IMR-90 (cell line): Measurements from ENCODE around the gene ANO10. TPM values are rescaled to one million over a fixed set of nuclear protein-coding genes. Genes with fewer than 3 reads are reported as not detected.

ENCODE experiments used
- ATAC-seq: fragments of 200-7000 bp; cut with Tn5 transposase; 2 replicates; pipeline ENCODE4 v1.9.1; 2020; ENCODE audit warnings: low read depth, mild to moderate bottlenecking, moderate library complexity
- BruUV-seq: library from RNA; stranded (reverse); fragments of 400-500 nt; replicated peaks from 2 replicates; lab custom pipeline; 2021; lab: Mats Ljungman, UMichigan
- CTCF ChIA-PET: fragments of 300-600 bp; formaldehyde crosslinking; extraction: SDS; loops from one replicate; lab custom pipeline; 2021; ENCODE audit warnings: antibody characterized with exemption; lab: Yijun Ruan, JAX
- POLR2A ChIA-PET: fragments of 300-600 bp; sonication (Branson Sonifier 250); formaldehyde crosslinking; loops from one replicate; lab custom pipeline; 2022; ENCODE audit warnings: antibody characterized with exemption; ENCODE audit not compliant: unreplicated experiment; lab: Charles Lee
- DNase-seq: peaks from one replicate; pipeline ENCODE4 v3.0.0; 2013
- H2AFZ ChIP-seq: replicated peaks from 2 replicates; pipeline ENCODE3; 2013; ENCODE audit warnings: low read length, mild to moderate bottlenecking; ENCODE audit not compliant: poor library complexity
- H2AK5ac ChIP-seq: 2 replicates; pipeline ENCODE4 v1.6.1; 2013; ENCODE audit warnings: low read depth, low read length, inconsistent platforms
- H2AK9ac ChIP-seq: replicated peaks from 2 replicates; pipeline ENCODE3; 2013; ENCODE audit warnings: mild to moderate bottlenecking, low read depth, low read length, moderate library complexity; ENCODE audit not compliant: poor library complexity
- H2BK120ac ChIP-seq: 2 replicates; pipeline ENCODE4 v1.6.1; 2013; ENCODE audit warnings: low read depth, low read length, inconsistent platforms
- H2BK15ac ChIP-seq: 3 replicates; pipeline ENCODE4 v1.6.1; 2013; ENCODE audit warnings: low read depth, low read length, inconsistent platforms
- H2BK20ac ChIP-seq: 2 replicates; pipeline ENCODE4 v1.6.1; 2013; ENCODE audit warnings: low read depth, mild to moderate bottlenecking, inconsistent platforms, low read length, moderate library complexity
- H2BK5ac ChIP-seq: 2 replicates; pipeline ENCODE4 v1.6.1; 2013; ENCODE audit warnings: mild to moderate bottlenecking, low read depth, low read length, inconsistent platforms; ENCODE audit not compliant: poor library complexity, severe bottlenecking
- H3K14ac ChIP-seq: replicated peaks from 2 replicates; pipeline ENCODE4 v1.6.1; 2013; ENCODE audit warnings: low read depth, low read length, inconsistent platforms
- H3K18ac ChIP-seq: 2 replicates; pipeline ENCODE4 v1.6.1; 2013; ENCODE audit warnings: low read depth, low read length, control low read depth
- H3K23ac ChIP-seq: 2 replicates; pipeline ENCODE4 v1.6.1; 2013; ENCODE audit warnings: low read depth, low read length, inconsistent platforms
- H3K27ac ChIP-seq: 2 replicates; pipeline ENCODE4 v1.5.1; 2013; ENCODE audit warnings: mild to moderate bottlenecking, control low read depth, low read length; ENCODE audit not compliant: insufficient read depth
- H3K27me3 ChIP-seq: 2 replicates; pipeline ENCODE4 v1.6.1; 2013; ENCODE audit warnings: low read length; ENCODE audit not compliant: control insufficient read depth, insufficient read depth
- H3K36me3 ChIP-seq: 2 replicates; pipeline ENCODE4 v1.6.1; 2013; ENCODE audit warnings: low read length, mixed read lengths; ENCODE audit not compliant: control insufficient read depth, insufficient read depth
- H3K4ac ChIP-seq: 2 replicates; pipeline ENCODE4 v1.6.1; 2013; ENCODE audit warnings: low read depth, low read length, inconsistent platforms
- H3K4me1 ChIP-seq: 2 replicates; pipeline ENCODE4 v1.6.1; 2013; ENCODE audit warnings: low read length, mixed read lengths; ENCODE audit not compliant: control insufficient read depth, insufficient read depth
- H3K4me2 ChIP-seq: 2 replicates; pipeline ENCODE4 v1.6.1; 2013; ENCODE audit warnings: low read depth, mild to moderate bottlenecking, control low read depth, low read length, moderate library complexity
- H3K4me3 ChIP-seq: 2 replicates; pipeline ENCODE4 v1.5.1; 2013; ENCODE audit warnings: low read depth, mild to moderate bottlenecking, control low read depth, low read length, moderate library complexity; ENCODE audit not compliant: insufficient read depth
- H3K56ac ChIP-seq: 2 replicates; pipeline ENCODE4 v1.6.1; 2013; ENCODE audit warnings: low read length, inconsistent platforms; ENCODE audit not compliant: insufficient read depth; ENCODE audit errors: extremely low read depth
- H3K79me1 ChIP-seq, 2 experiments: 2 replicates each; pipeline ENCODE4 v1.6.1; 2013; ENCODE audit warnings: low read length in 2 of 2, inconsistent platforms in 1 of 2, low read depth in 1 of 2
- H3K9ac ChIP-seq: 2 replicates; pipeline ENCODE4 v1.6.1; 2013; ENCODE audit warnings: low read depth, low read length, control low read depth
- H3K9me1 ChIP-seq: 2 replicates; pipeline ENCODE4 v1.6.1; 2013; ENCODE audit warnings: low read length, inconsistent platforms; ENCODE audit not compliant: insufficient read depth
- H3K9me3 ChIP-seq: 2 replicates; pipeline ENCODE4 v1.6.1; 2013; ENCODE audit warnings: low read length; ENCODE audit not compliant: control insufficient read depth, insufficient read depth
- H4K20me1 ChIP-seq: 2 replicates; pipeline ENCODE4 v1.6.1; 2013; ENCODE audit warnings: low read length, inconsistent platforms; ENCODE audit not compliant: insufficient read depth
- H4K5ac ChIP-seq: 2 replicates; pipeline ENCODE4 v1.6.1; 2013; ENCODE audit warnings: mild to moderate bottlenecking, low read depth, low read length, control low read depth
- H4K8ac ChIP-seq, 2 experiments: 2 replicates each; pipeline ENCODE4 v1.6.1; 2013; ENCODE audit warnings: low read depth in 2 of 2, low read length in 2 of 2, control low read depth in 1 of 2, inconsistent platforms in 1 of 2
- H4K91ac ChIP-seq: 2 replicates; pipeline ENCODE4 v1.6.1; 2013; ENCODE audit warnings: low read depth, low read length, inconsistent platforms; ENCODE audit not compliant: insufficient read depth
- FOS ChIP-seq: fragments of 150-350 bp; IDR thresholded peaks from 2 replicates; pipeline ENCODE4 v1.6.1; 2016; ENCODE audit warnings: low read depth, low read length
- RAD21 ChIP-seq: IDR thresholded peaks from 2 replicates; pipeline ENCODE4 v1.6.1; 2012; ENCODE audit warnings: low read length, improper control_type of control experiment
- WGBS, 2 experiments: methylation state at CpG; one replicate each; pipeline versions ENCODE4 v1.1.5 to v1.1.7; 2013; ENCODE audit warnings: missing lambda C conversion rate in 2 of 2; ENCODE audit not compliant: insufficient read length in 1 of 2; ENCODE audit errors: extremely low coverage in 2 of 2; 5-methylcytosine and 5-hydroxymethylcytosine counted together
- dilution Hi-C: fragments of 300-500 bp; cut with HindIII; formaldehyde crosslinking; loops from one replicate; pipeline ENCODE4 v1.14.3; 2018; ENCODE audit warnings: low sequenced_read_pairs; ENCODE audit not compliant: unreplicated experiment
- in situ Hi-C: fragments of 300-500 bp; cut with MboI; formaldehyde crosslinking; loops from 3 replicates; pipeline ENCODE4 v1.14.3; 2019; ENCODE audit warnings: low sequenced_read_pairs, inconsistent platforms, mixed read lengths
- intact Hi-C: fragments of 100-400 bp; cut with micrococcal nuclease; formaldehyde crosslinking; loops from 2 replicates; pipeline ENCODE4 v1.10.0; 2022
- polyA plus RNA-seq, 3 experiments: library from polyadenylated mRNA; depleted of rRNA; stranded (reverse); fragments of >200 nt; gene quantifications; 2 replicates each; pipeline ENCODE4 v1.2.3, GENCODE V29; 2012; ENCODE audit warnings: low replicate concordance in 1 of 3
- total RNA-seq: library from RNA; depleted of rRNA; stranded (reverse); fragments of >200 nt; gene quantifications from 2 replicates; pipeline ENCODE4 v1.2.3, GENCODE V29; 2012

The ANO10 gene
- total and polyA plus RNA-seq, 2 of the 4 experiments (the other 2 are of a cell fraction), result 28.5 to 41.6 TPM

DNA sequence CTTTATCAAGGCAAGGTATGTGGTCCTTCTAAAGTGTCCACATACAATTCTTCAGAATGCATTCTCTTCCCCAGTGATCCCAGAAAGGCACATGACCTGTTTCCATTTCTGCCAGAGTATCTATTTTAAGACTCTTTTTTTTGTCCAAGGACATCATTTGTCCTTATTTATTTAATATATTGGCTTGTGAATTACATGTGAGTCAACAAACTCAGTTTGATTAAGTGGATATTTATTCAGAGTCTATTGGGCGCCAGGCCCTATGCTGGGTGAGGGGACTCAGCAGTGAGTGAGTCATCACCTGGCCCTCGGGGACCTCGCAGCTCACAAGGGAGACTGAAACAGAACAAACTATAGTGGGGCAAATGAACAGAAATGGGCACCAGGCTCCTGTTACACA is 198.7 kb downstream of the ANO10 start:
- H4K8ac ChIP-seq, result no peak overlapping the region
- no peaks in the 10 kb centered on the region for H3K79me1 ChIP-seq
- peak; percentile 39; the same call in 1 of the 2 replicates for TF ChIP-seq FOS
- TF ChIP-seq RAD21, result no peak
- no peak overlapping the region for H3K27ac ChIP-seq
- H2AK9ac ChIP-seq, result no peak overlapping the region
- dilution Hi-C loops, result no loop called here
- no peak overlapping the region for H3K56ac ChIP-seq
- H4K91ac ChIP-seq, result no peak overlapping the region
- no CpG with 5 or more reads among the region's 3 CpGs for WGBS, 2 experiments
- H2BK5ac ChIP-seq, result no peak overlapping the region
- H3K4me3 ChIP-seq, result no peak overlapping the region
- peaks cover 3% of the 10 kb centered on the region; the same call in 1 of the 2 replicates for H3K4me1 ChIP-seq
- peaks cover 2% of the 10 kb centered on the region; the same call in 1 of the 2 replicates for H3K9me3 ChIP-seq
- H2AK5ac ChIP-seq, result no peak overlapping the region
- H2AFZ ChIP-seq, result no peak overlapping the region
- H3K9me1 ChIP-seq, result no peaks in the 10 kb centered on the region; the same call in 1 of the 2 replicates
- H2BK20ac ChIP-seq, result no peak overlapping the region
- H4K5ac ChIP-seq, result no peak overlapping the region
- peak; percentile 46; the same call in 1 of the 2 replicates for ATAC-seq
- in situ Hi-C loops, result no loop called here
- no TSS peak for BruUV-seq
- no peak overlapping the region for H3K23ac ChIP-seq
- no peaks in the 10 kb centered on the region for H3K27me3 ChIP-seq
- H3K9ac ChIP-seq, result no peak overlapping the region
- no peak overlapping the region for H3K18ac ChIP-seq
- POLR2A ChIA-PET, result no interaction called here
- no peaks in the 10 kb centered on the region for H4K20me1 ChIP-seq
- no peak overlapping the region for H2BK120ac ChIP-seq
- H3K4me2 ChIP-seq, result no peak overlapping the region
- intact Hi-C loops, result no loop called here
- H3K4ac ChIP-seq, result no peak overlapping the region
- no peak overlapping the region for H3K14ac ChIP-seq
- no peak overlapping the region for H2BK15ac ChIP-seq
- DNase-seq, result peak; percentile 57
- CTCF ChIA-PET, result no interaction called here
- H3K36me3 ChIP-seq, result peaks cover 4% of the 10 kb centered on the region
